GM13977 (cell line): Measurements from ENCODE around the gene BICRAL.
"Not testable (repeated sequence)": the region's sequence is repeated elsewhere in the genome, so short reads cannot be mapped to it uniquely, and the experiment has no call there.

Source experiments
- DNase-seq: peaks from one replicate; pipeline ENCODE4 v3.0.0; 2012; ENCODE audit warnings: low spot score
- CTCF ChIP-seq: IDR thresholded peaks from 2 replicates; pipeline ENCODE4 v1.5.1; 2012; ENCODE audit warnings: mild to moderate bottlenecking, control low read depth; ENCODE audit not compliant: insufficient read depth; ENCODE audit errors: extremely low read depth, missing control alignments
- in situ Hi-C: fragments of 300-500 bp; cut with MboI; formaldehyde crosslinking; loops from one replicate; pipeline ENCODE4 v1.12.0; 2022; ENCODE audit warnings: low sequenced_read_pairs, low pct_unique_long_range_greater_than_20kb, mixed read lengths, inconsistent platforms; ENCODE audit not compliant: unreplicated experiment

The BICRAL gene

GRCh38 chr6:42898891-42899361 is 117.1 kb downstream of the BICRAL start:
- in situ Hi-C loops: no loop called here
- peak; percentile 55 for TF ChIP-seq CTCF
- no peak for DNase-seq

- TF ChIP-seq CTCF: no peak
- in situ Hi-C loops: loop anchor here (10.0 kb wide), 1 partner anchor 245 kb away; no protein-coding TSS in a partner anchor
- no peak for DNase-seq
Observed at GRCh38 chr6:42899871-42900270, 118.0 kb downstream of the BICRAL start.

- TF ChIP-seq CTCF: peak; percentile 81
- peak; percentile 56 for DNase-seq
- in situ Hi-C loops: loop anchor here (10.0 kb wide), 1 partner anchor 243 kb away; no protein-coding TSS in a partner anchor
Observed at GRCh38 chr6:42901538-42901957, 119.7 kb downstream of the BICRAL start.

GRCh38 chr6:42902429-42903263 is 120.8 kb downstream of the BICRAL start:
- not testable (repeated sequence) for DNase-seq
- in situ Hi-C loops: loop anchor here (10.0 kb wide), 1 partner anchor 242 kb away; no protein-coding TSS in a partner anchor

- in situ Hi-C loops: loop anchor here (10.0 kb wide), 1 partner anchor 240 kb away; no protein-coding TSS in a partner anchor
- no peak for TF ChIP-seq CTCF
- no peak for DNase-seq
Observed at GRCh38 chr6:42904467-42904866, 122.6 kb downstream of the BICRAL start.

- in situ Hi-C loops: loop anchor here (10.0 kb wide), 1 partner anchor 237 kb away; no protein-coding TSS in a partner anchor
- no peak for TF ChIP-seq CTCF
- DNase-seq: no peak
Observed at GRCh38 chr6:42907336-42907735, 125.5 kb downstream of the BICRAL start.

GRCh38 chr6:42909835-42910234 is 128.0 kb downstream of the BICRAL start:
- in situ Hi-C loops: loop anchor here (10.0 kb wide), 1 partner anchor 235 kb away; no protein-coding TSS in a partner anchor
- no peak for DNase-seq
- no peak for TF ChIP-seq CTCF
